Gastrocnemius medialis (tissue), 4 donors: ENCODE measurements around the gene SYNRG.

ENCODE experiments used
- POLR2A ChIP-seq, 2 donors: fragments of 450-650 bp; IDR thresholded peaks; one replicate each; pipeline ENCODE4 v1.6.1; 2017; ENCODE audit warnings: antibody characterized with exemption in 2 of 2, mild to moderate bottlenecking in 2 of 2, moderate library complexity in 2 of 2
- TF ChIP-seq, protein P1 (sequence below), 5 experiments: fragments of 450-650 bp in 3 of 5; fragments of 200-600 bp in 2 of 5; sonication (generic) in 2 of 5; IDR thresholded peaks in 4 of 5; conservative IDR thresholded peaks in 1 of 5; 1 replicate in 4 of 5; 2 replicates in 1 of 5; pipeline ENCODE4 v1.5.1; 2016 to 2019; ENCODE audit warnings: antibody characterized with exemption in 5 of 5, mild to moderate bottlenecking in 3 of 5, moderate library complexity in 3 of 5

GRCh38 chr17:37546302-37546701, 62.9 kb downstream of the SYNRG start:
- TF ChIP-seq, protein P1, sequence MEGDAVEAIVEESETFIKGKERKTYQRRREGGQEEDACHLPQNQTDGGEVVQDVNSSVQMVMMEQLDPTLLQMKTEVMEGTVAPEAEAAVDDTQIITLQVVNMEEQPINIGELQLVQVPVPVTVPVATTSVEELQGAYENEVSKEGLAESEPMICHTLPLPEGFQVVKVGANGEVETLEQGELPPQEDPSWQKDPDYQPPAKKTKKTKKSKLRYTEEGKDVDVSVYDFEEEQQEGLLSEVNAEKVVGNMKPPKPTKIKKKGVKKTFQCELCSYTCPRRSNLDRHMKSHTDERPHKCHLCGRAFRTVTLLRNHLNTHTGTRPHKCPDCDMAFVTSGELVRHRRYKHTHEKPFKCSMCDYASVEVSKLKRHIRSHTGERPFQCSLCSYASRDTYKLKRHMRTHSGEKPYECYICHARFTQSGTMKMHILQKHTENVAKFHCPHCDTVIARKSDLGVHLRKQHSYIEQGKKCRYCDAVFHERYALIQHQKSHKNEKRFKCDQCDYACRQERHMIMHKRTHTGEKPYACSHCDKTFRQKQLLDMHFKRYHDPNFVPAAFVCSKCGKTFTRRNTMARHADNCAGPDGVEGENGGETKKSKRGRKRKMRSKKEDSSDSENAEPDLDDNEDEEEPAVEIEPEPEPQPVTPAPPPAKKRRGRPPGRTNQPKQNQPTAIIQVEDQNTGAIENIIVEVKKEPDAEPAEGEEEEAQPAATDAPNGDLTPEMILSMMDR (IDR thresholded peaks at IDR 0.05 in 4 of 5, conservative IDR thresholded peaks at IDR 0.05 in 1 of 5): no peak
- no peak for TF ChIP-seq POLR2A (IDR thresholded peaks at IDR 0.05)
